Kidney epithelial cell (primary cell): Measurements from ENCODE around the gene GGT6. TPM values are rescaled to one million over a fixed set of nuclear protein-coding genes. Genes with fewer than 3 reads are reported as not detected.

Experiments
- DNase-seq: peaks from one replicate; pipeline ENCODE4 v3.0.0-alpha.2; 2010; ENCODE audit warnings: low read depth
- H3K27me3 ChIP-seq: 2 replicates; pipeline ENCODE4 v1.6.0; 2011; ENCODE audit warnings: low read length; ENCODE audit not compliant: control insufficient read depth, insufficient read depth
- H3K36me3 ChIP-seq: 2 replicates; pipeline ENCODE4 v1.5.1; 2011; ENCODE audit warnings: low read length; ENCODE audit not compliant: control insufficient read depth, insufficient read depth
- H3K4me3 ChIP-seq: 2 replicates; pipeline ENCODE4 v1.5.1; 2011; ENCODE audit warnings: low read depth, mild to moderate bottlenecking, control low read depth, low read length
- total RNA-seq: library from RNA; depleted of rRNA; stranded (reverse); fragments of >200 nt; gene quantifications from 2 replicates; pipeline ENCODE4 v1.2.3, GENCODE V29; 2015
- TF ChIP-seq, protein P1 (sequence below): IDR thresholded peaks from 2 replicates; pipeline ENCODE4 v1.5.1; 2011; ENCODE audit warnings: mild to moderate bottlenecking, moderate library complexity, low read length, control low read depth, inconsistent platforms; ENCODE audit not compliant: insufficient read depth, poor library complexity, severe bottlenecking

Gene GGT6
- total RNA-seq, 1 donor from 2014 or later: 0.38 TPM

DNA sequence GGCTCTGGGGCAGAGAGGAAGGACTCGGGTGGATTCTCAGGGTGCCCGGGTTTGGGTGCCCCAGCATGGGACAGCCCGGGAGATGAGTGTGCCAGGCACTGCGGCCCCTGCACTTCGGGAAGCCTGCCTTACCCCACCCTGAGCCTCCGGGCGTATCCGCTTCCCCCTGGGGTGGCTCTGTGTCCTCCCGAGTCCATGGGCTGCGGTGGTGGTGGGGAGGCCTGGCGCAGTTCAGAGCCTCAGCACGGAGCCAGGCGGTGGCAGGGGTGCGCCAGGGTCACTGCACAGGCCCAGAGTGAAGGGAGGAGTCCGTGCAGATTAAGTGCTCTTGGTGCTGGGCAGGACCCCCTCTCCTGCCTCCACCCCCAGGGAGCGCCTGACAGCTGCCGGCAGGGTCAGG, 25.9 kb downstream of the GGT6 start:
- TF ChIP-seq, protein P1, sequence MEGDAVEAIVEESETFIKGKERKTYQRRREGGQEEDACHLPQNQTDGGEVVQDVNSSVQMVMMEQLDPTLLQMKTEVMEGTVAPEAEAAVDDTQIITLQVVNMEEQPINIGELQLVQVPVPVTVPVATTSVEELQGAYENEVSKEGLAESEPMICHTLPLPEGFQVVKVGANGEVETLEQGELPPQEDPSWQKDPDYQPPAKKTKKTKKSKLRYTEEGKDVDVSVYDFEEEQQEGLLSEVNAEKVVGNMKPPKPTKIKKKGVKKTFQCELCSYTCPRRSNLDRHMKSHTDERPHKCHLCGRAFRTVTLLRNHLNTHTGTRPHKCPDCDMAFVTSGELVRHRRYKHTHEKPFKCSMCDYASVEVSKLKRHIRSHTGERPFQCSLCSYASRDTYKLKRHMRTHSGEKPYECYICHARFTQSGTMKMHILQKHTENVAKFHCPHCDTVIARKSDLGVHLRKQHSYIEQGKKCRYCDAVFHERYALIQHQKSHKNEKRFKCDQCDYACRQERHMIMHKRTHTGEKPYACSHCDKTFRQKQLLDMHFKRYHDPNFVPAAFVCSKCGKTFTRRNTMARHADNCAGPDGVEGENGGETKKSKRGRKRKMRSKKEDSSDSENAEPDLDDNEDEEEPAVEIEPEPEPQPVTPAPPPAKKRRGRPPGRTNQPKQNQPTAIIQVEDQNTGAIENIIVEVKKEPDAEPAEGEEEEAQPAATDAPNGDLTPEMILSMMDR: no peak
- Histone ChIP-seq H3K4me3 (no peak overlapping the region), H3K27me3 (no peaks in the 10 kb centered on the region)

DNA sequence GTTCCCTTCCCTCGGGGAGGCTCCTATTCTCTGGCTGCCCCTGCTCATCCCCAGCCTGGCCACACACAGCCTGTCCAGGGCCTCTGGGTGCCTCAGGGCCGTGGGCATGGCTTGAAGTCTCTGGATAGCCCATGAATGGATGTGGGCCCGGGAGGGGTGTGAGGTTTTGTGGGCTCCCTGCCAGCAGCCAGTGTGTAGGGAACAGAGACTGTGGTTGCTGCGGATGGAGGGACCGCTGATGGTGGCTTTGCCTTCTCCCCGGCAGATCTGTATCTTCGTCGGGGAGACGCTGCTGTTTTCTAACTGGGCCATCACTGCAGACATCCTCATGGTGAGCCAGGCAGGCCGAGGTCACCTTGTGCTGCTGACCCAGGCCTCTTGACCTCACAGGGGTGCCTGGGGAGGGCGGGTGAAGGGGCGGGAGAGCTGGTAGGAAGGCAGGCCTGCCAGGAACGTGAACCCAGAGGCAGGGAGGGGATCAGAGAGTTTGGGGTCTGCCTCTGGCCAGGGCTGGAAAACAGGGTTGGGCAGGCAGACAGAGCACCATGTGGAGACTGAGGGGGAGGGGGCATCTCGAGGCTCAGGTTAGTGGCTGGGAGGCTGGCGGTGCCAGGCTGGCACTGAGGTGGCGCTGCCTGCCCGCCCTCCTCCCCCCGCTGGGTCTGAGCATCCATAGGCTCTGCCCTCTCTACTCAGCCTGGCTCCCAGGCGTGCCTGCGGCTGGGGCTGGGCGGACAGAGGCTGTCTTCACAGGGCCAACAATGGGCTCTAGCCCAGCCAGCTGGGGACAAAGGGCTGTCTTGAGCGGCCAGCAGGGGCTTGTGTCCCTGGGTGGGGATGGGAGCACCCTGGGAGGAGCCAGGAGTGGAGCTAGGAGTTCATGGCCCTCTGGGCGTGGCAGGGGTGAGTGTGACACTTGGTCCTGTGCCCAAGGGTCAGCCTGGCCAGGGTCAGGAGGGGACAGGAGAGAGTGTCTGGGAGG, 26.6 kb downstream of the GGT6 start:
- TF ChIP-seq, protein P1: no peak
- no peak overlapping the region for H3K4me3 ChIP-seq
- H3K36me3 ChIP-seq: peaks cover 6% of the 10 kb centered on the region
- no peaks in the 10 kb centered on the region for H3K27me3 ChIP-seq
- no peak for DNase-seq

More for the DNA sequence above, 25.9 kb downstream of the GGT6 start:
- peaks cover 7% of the 10 kb centered on the region for H3K36me3 ChIP-seq
- no peak for DNase-seq

DNA sequence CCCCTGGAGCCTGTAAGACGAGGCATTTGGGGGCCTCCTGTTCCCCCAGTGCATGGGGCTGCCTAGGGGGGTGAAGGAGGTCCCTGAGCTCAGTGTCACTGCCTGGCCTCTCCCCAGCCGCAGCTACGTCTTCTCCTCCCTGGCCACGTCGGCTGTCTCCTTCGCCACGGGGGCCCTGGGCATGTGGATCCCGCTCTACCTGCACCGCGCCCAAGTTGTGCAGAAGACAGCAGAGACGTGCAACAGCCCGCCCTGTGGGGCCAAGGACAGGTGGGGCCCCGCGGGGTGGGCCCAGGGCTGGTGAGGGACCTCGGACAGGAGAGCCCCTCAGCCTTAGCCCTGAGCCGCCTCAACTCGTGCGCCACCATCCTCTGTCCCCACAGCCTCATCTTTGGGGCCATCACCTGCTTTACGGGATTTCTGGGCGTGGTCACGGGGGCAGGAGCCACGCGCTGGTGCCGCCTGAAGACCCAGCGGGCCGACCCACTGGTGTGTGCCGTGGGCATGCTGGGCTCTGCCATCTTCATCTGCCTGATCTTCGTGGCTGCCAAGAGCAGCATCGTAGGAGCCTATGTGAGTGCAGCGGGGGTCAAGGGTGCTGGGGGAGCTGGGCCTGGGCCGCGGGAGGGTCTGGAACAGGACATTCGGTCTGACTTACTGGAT, 27.4 kb downstream of the GGT6 start:
- Histone ChIP-seq H3K4me3 (no peak overlapping the region), H3K27me3 (no peaks in the 10 kb centered on the region), H3K36me3 (peaks cover 6% of the 10 kb centered on the region)
- no peak for DNase-seq
- TF ChIP-seq, protein P1: no peak

DNA sequence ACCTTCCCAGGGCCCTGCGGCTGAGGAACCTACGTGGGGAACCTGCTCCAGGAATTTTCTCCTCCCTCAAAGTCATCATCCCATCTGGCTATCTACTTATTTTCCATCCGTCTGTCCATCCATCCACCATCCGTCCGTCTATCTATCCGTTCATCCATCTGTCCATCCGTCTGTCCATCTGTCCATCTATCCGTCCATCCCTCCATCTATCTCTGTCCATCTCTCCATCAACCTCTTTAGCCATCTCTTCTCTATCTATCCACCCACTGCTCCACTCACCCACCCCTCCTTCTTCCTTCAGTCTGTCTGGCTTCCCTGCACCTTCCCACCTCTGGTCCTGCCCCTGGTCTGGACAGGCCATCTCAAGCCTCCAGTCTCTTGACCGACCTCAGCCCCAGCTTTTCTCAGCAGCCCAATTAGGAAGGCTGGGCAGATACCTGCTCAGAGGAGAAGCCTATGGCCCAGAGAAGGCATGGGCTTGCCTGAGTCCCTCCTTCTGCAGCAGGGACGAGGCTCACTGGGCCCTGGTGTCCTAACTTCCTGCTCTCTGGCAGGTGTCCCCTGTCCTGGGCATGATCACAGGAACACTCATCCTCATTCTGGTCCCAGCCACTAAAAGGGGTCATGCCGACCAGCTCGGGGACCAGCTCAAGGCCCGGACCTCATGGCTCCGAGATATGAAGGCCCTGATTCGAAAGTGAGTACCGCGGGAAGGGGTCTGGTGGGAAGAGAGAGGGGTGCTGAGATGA, 28.2 kb downstream of the GGT6 start:
- DNase-seq: no peak
- H3K27me3 ChIP-seq: no peaks in the 10 kb centered on the region
- peaks cover 4% of the 10 kb centered on the region for H3K36me3 ChIP-seq
- H3K4me3 ChIP-seq: no peak overlapping the region
- TF ChIP-seq, protein P1: no peak

DNA sequence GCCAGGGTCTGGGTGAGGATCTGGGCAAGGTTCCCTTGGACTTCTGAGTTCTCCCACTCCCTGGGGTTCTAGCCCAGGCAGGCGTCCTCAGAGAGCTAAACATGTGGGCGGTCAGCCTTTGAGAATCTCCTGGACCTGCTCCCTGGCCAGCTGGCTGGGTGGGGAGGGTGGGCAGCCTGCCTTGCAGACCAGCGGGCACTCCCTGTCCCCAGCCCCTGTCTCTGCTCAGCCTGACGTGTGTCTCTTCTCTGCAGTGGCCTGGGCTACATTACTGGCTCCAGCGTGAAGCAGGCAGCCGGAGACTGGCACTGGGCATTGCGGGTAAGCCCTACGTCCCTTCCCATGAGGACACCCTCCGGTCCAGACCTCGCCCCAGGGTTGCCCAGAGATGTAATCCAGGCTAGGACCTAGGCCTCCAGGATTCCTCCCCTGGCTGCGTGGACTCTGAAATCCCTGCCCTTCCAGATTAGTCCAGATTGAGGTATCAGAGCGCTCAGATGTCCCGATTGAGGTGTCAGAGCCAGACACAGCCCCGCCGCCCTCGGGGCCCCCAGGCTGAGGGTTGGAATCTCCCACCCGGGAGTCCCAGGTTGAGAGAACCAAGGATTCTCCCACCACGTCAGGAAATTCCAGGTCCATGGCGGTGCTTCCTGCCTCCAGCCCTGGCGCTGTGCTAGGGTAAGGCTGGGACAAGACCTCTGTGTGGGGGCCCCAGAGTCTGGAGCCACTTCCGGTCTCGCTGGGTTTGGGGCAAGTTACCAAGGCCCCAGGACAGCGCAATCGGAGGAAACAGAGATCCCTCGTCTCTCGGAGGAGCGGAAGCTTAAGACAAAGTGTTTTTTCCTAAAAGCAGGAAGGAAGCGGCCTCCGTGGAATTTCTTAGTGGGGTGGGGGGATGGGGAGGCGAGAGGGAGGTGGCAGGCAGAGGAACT, 29.3 kb downstream of the GGT6 start:
- TF ChIP-seq, protein P1: no peak
- H3K4me3 ChIP-seq: no peak overlapping the region
- no peaks in the 10 kb centered on the region for H3K27me3 ChIP-seq
- H3K36me3 ChIP-seq: peaks cover 6% of the 10 kb centered on the region
- no peak for DNase-seq
